ENCODE results near the gene CARD9. TPM values are rescaled to one million over a fixed set of nuclear protein-coding genes. Genes with fewer than 3 reads are reported as not detected.
A peak's percentile ranks its signal among the peaks of the same experiment; 100 is the strongest.

CARD9 gene
- total and polyA plus RNA-seq, 2 of the 4 experiments (the other 2 are of a cell fraction), result 0.36 to 1.9 TPM

DNA sequence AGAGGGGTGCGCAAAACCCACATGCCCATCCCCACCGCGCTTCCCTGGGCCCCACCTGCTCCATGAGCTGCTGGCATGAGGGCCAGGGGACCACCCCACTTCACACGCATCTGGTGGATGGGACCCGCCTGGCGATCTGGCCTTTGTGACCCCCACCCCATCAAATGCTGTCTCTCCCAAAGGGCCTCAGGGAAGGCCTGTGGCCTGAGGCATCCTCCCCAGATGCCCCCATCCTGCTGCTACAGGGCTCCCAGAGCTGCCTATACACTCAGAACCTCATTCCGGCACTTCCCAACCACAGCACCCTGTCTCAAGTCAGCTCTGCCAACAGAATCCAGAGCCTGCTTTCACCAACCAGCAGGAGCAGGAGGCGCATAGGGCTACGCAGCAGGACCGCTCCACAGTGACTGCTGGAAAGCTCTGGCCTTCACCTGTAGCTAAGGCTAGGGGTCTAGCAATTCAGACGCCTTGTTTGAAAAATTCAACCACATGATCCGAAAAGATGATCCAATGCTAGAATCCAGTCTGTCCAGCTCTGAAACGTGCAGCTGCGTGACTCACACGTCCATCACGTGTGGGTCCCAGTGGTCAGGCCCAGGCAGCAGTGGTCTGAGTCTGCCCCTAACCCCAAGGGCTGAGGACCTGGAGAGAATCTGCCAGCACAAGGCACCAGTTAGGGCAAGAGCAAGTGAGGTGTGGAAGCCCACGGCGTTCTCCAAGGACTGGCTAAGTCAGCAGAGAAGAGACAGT is 27.9 kb upstream of the CARD9 start:
- no peak for ATAC-seq (ENCODE audit: low read depth)
- peak; percentile 25 for DNase-seq
- Histone ChIP-seq H3K9me3 (ENCODE audit: control insufficient read depth, insufficient read depth, low read length) (no peaks in the 10 kb centered on the region), H3K27ac (ENCODE audit: insufficient read depth, low read length) (no peak overlapping the region), H2BK120ac (ENCODE audit: low read depth, low read length) (no peak overlapping the region), H3K27me3 (ENCODE audit: control insufficient read depth, insufficient read depth, low read length) (no peaks in the 10 kb centered on the region), H2AFZ (replicated peaks; ENCODE audit: low read length, poor library complexity) (peak overlapping the region; percentile 43), H3K79me1 (ENCODE audit: low read depth in 1 of 2, low read length in 2 of 2) (peaks cover 15 to 30% of the 10 kb centered on the region in 2 experiments), H4K20me1 (ENCODE audit: insufficient read depth, low read length) (peaks cover 16% of the 10 kb centered on the region; the same call in 1 of the 2 replicates), H3K4ac (ENCODE audit: low read depth, low read length) (no peak overlapping the region), H2BK5ac (ENCODE audit: low read depth, low read length, poor library complexity, severe bottlenecking) (no peak overlapping the region), H3K23ac (ENCODE audit: low read depth, low read length) (no peak overlapping the region), H3K4me2 (ENCODE audit: low read depth, low read length) (no peak overlapping the region), H2AK9ac (replicated peaks; ENCODE audit: low read depth, low read length, poor library complexity) (peak overlapping the region; percentile 78), H3K36me3 (ENCODE audit: control insufficient read depth, insufficient read depth, low read length) (peaks cover 44% of the 10 kb centered on the region), H2BK20ac (ENCODE audit: low read depth, low read length) (no peak overlapping the region), H3K4me1 (ENCODE audit: control insufficient read depth, insufficient read depth, low read length) (peaks cover 9% of the 10 kb centered on the region), H4K91ac (ENCODE audit: insufficient read depth, low read depth, low read length) (no peak overlapping the region), H3K18ac (ENCODE audit: low read depth, low read length) (no peak overlapping the region), H3K14ac (replicated peaks; ENCODE audit: low read depth, low read length) (no peak overlapping the region), H3K4me3 (ENCODE audit: insufficient read depth, low read depth, low read length) (no peak overlapping the region), H3K9me1 (ENCODE audit: insufficient read depth, low read length) (no peaks in the 10 kb centered on the region), H3K56ac (ENCODE audit: extremely low read depth, insufficient read depth, low read length) (no peak overlapping the region), H3K9ac (ENCODE audit: low read depth, low read length) (no peak overlapping the region), H4K8ac (ENCODE audit: low read depth in 2 of 2, low read length in 2 of 2) (no peak overlapping the region; a peak in 1 of 4 replicates), H2BK15ac (ENCODE audit: low read depth, low read length) (no peak overlapping the region), H4K5ac (ENCODE audit: low read depth, low read length) (no peak overlapping the region), H2AK5ac (ENCODE audit: low read depth, low read length) (no peak overlapping the region)
- ChIA-PET POLR2A (ENCODE audit: unreplicated experiment) (no interaction called here), CTCF (interaction anchor here (0.7 to 0.9 kb wide), 2 partner anchors 37 to 88 kb away, joined by 3 read pairs; no protein-coding TSS in a partner anchor)
- 86% methylated on average over 8 of the region's 18 CpGs; no CpG with 5 or more reads in 1 of the 2 experiments for WGBS, 2 experiments (ENCODE audit: extremely low coverage in 2 of 2, insufficient read length in 1 of 2)
- TF ChIP-seq BHLHE40 (IDR thresholded peaks at IDR 0.05; ENCODE audit: low read depth, low read length), result peak; percentile 78
- no peak for TF ChIP-seq RCOR1 (IDR thresholded peaks at IDR 0.05; ENCODE audit: insufficient replicate concordance, low read length)
- TF ChIP-seq FOS (IDR thresholded peaks at IDR 0.05; ENCODE audit: low read depth, low read length), result no peak
- peak; percentile 27; the same call in 1 of the 2 replicates for TF ChIP-seq POLR2A (IDR thresholded peaks at IDR 0.05; ENCODE audit: low read depth, low read length)
- no peak for TF ChIP-seq NFE2L2 (IDR thresholded peaks at IDR 0.05; ENCODE audit: low read depth, low read length)
- TF ChIP-seq USF2 (IDR thresholded peaks at IDR 0.05; ENCODE audit: low read depth, low read length), result peak; percentile 64
- dilution Hi-C loops (cut with HindIII; ENCODE audit: low sequenced_read_pairs, unreplicated experiment) (no loop called here), intact Hi-C loops (cut with micrococcal nuclease) (loop anchor here (5.0 kb wide), 1 partner anchor 74 kb away; the partner anchor contains the start of gene GPSM1), in situ Hi-C loops (cut with MboI; ENCODE audit: low sequenced_read_pairs) (loop anchor here (5.0 kb wide), 1 partner anchor 79 kb away; no protein-coding TSS in a partner anchor)
- BruUV-seq (replicated peaks), result no TSS peak

Measured in IMR-90 (cell line).